ENCODE results near the gene TMEM39B. TPM values are rescaled to one million over a fixed set of nuclear protein-coding genes. Genes with fewer than 3 reads are reported as not detected.
A peak's percentile ranks its signal among the peaks of the same experiment; 100 is the strongest.

Gene TMEM39B
- total RNA-seq, 6 experiments from 2014 or later, result 17.6 to 23.2 (median 20.8) TPM

- Mint-ChIP-seq H3K4me3 (no peak overlapping the region), H3K4me1 (ENCODE audit: low read depth) (peaks cover 31% of the 10 kb centered on the region), H3K36me3 (ENCODE audit: low read depth) (peaks cover 42% of the 10 kb centered on the region), H3K27ac (no peak overlapping the region), H3K9me3 (no peaks in the 10 kb centered on the region), H3K27me3 (ENCODE audit: insufficient read depth) (0 out of 2 replicates have a peak, but pooled peaks cover 5% of the 10 kb centered on the region)
- no peak for DNase-seq
- no peak for TF ChIP-seq CTCF (IDR thresholded peaks at IDR 0.05)
Measured at GRCh38 chr1:32099426-32099825, 26.7 kb downstream of the TMEM39B start.

- DNase-seq, result no peak
- peak overlapping the region; percentile 66; the same call in 1 of the 2 replicates for H3K4me3 Mint-ChIP-seq
- no peak for TF ChIP-seq CTCF (IDR thresholded peaks at IDR 0.05)
- peaks cover 32% of the 10 kb centered on the region for H3K36me3 Mint-ChIP-seq (ENCODE audit: low read depth)
- H3K4me1 Mint-ChIP-seq (ENCODE audit: low read depth), result peaks cover 31% of the 10 kb centered on the region
- H3K9me3 Mint-ChIP-seq, result no peaks in the 10 kb centered on the region
- 0 out of 2 replicates have a peak, but pooled peaks cover 5% of the 10 kb centered on the region for H3K27me3 Mint-ChIP-seq (ENCODE audit: insufficient read depth)
- H3K27ac Mint-ChIP-seq, result peak overlapping the region; percentile 80
Measured at GRCh38 chr1:32100359-32100758, 27.6 kb downstream of the TMEM39B start.

GRCh38 chr1:32100807-32101708 lies 28.3 kb downstream of the TMEM39B start:
- H3K36me3 Mint-ChIP-seq (ENCODE audit: low read depth), result peaks cover 25% of the 10 kb centered on the region
- peak overlapping the region; percentile 80 for H3K27ac Mint-ChIP-seq
- peak; percentile 66 for DNase-seq
- H3K4me3 Mint-ChIP-seq, result peak overlapping the region; percentile 66
- peaks cover 31% of the 10 kb centered on the region for H3K4me1 Mint-ChIP-seq (ENCODE audit: low read depth)
- H3K27me3 Mint-ChIP-seq (ENCODE audit: insufficient read depth), result 0 out of 2 replicates have a peak, but pooled peaks cover 5% of the 10 kb centered on the region
- no peak for TF ChIP-seq CTCF (IDR thresholded peaks at IDR 0.05)
- no peaks in the 10 kb centered on the region for H3K9me3 Mint-ChIP-seq

- TF ChIP-seq CTCF (IDR thresholded peaks at IDR 0.05), result no peak
- H3K36me3 Mint-ChIP-seq (ENCODE audit: low read depth), result peaks cover 17% of the 10 kb centered on the region
- no peak for DNase-seq
- H3K4me3 Mint-ChIP-seq, result no peak overlapping the region
- H3K4me1 Mint-ChIP-seq (ENCODE audit: low read depth), result peaks cover 36% of the 10 kb centered on the region
- no peaks in the 10 kb centered on the region for H3K9me3 Mint-ChIP-seq
- no peak overlapping the region; the same call in 1 of the 2 replicates for H3K27ac Mint-ChIP-seq
- H3K27me3 Mint-ChIP-seq (ENCODE audit: insufficient read depth), result 0 out of 2 replicates have a peak, but pooled peaks cover 5% of the 10 kb centered on the region
Measured at GRCh38 chr1:32104127-32104526, 31.4 kb downstream of the TMEM39B start.

- H3K4me1 Mint-ChIP-seq (ENCODE audit: low read depth), result peaks cover 34% of the 10 kb centered on the region
- no peaks in the 10 kb centered on the region for H3K9me3 Mint-ChIP-seq
Measured at GRCh38 chr1:32105338-32105737, 32.6 kb downstream of the TMEM39B start.

More at GRCh38 chr1:32105338-32105737, 32.6 kb downstream of the TMEM39B start:
- no peak for DNase-seq
- H3K27me3 Mint-ChIP-seq (ENCODE audit: insufficient read depth), result 0 out of 2 replicates have a peak, but pooled peaks cover 5% of the 10 kb centered on the region
- H3K36me3 Mint-ChIP-seq (ENCODE audit: low read depth), result peaks cover 18% of the 10 kb centered on the region
- no peak overlapping the region for H3K4me3 Mint-ChIP-seq
- no peak overlapping the region; the same call in 1 of the 2 replicates for H3K27ac Mint-ChIP-seq
- no peak for TF ChIP-seq CTCF (IDR thresholded peaks at IDR 0.05)

Measured in HFFc6 (cell line).